ENCODE data around the gene GNLY. TPM values are rescaled to one million over a fixed set of nuclear protein-coding genes. Genes with fewer than 3 reads are reported as not detected.

The GNLY gene
- total RNA-seq: 10 to 100 TPM; 17.4 to 87.8 (median 42.6) TPM
- polyA plus RNA-seq: 10 to 100 TPM; 13.1 to 38.9 (median 31.5) TPM
- long read RNA-seq, donor 1, partial matches to known transcripts: 0 of 5 reads
- long read RNA-seq, donor 1, other reads (novel, unspliced or antisense): 0 of 5 reads
- long read RNA-seq, donor 2, transcript GNLY-201 (5 exons, 846 nt): major isoform, 6 of 6 reads
- long read RNA-seq, donor 2, partial matches to known transcripts: 0 of 6 reads
- long read RNA-seq, donor 2, other reads (novel, unspliced or antisense): 0 of 6 reads

DNA sequence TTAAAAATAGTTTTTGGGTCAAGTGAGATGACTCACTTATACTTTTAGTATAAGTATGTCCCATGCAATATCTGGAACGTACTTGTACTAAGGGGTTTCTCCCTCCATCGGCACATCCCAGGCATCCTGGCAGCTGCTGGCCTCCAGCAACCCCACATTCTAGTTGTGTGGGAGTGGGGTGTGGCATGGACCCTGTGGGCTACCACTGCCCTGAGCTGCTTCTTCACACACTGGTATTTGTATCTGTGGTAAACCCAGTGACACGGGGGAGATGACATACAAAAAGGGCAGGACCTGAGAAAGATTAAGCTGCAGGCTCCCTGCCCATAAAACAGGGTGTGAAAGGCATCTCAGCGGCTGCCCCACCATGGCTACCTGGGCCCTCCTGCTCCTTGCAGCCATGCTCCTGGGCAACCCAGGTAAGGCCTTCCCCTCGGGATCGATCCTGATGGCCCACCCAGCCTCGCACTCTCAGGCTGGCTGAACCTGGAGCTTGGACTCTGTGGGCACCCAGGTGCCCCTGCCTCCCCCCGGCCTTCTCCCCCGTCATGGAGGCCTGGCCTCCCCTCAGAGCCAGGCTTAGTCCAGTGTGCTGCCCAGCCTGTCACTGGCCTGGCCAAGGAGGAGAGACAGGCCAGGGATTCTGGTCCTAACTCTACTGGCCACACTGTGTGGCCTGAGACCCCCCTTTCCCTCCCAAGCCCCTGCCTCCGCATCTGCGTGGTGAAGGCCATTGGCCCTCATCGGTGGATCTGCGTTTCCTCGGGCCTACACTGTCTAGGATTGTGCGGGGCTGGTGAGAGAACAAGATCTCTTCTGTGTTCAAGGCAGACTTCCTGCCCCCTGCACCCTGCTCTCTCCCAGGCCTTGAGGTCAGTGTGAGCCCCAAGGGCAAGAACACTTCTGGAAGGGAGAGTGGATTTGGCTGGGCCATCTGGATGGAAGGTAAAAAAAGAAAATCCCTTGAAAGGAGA lies at the start of gene GNLY:
Gene GNLY (plus strand): TSS at position 307 of the 974 bp plus-strand sequence. CDS start 61 bp downstream, at position 368.
- 80 to 91% (median 86%) methylated on average over 11 to 15 of the region's 15 CpGs for WGBS, 5 donors
- Histone ChIP-seq H3K36me3 (no peaks in the 10 kb centered on the region), H3K4me3 (peak within 1 kb of the TSS in 2 of 8 donors; percentile 12 to 50), H3K27me3 (replicated peaks in 1 of 7) (no peaks in the 10 kb centered on the region), H3K27ac (peak within 1 kb of the TSS in 4 of 8 donors; percentile 7 to 81 (median 68)), H3K9me3 (no peaks in the 10 kb centered on the region), H3K4me1 (peaks cover 0 to 25% (median 0%) of the 10 kb centered on the region in 6 donors)
- DNase-seq: no peak
- TF ChIP-seq POLR2AphosphoS5 (IDR thresholded peaks at IDR 0.05): peak in 1 of 3 donors; percentile 23
- TF ChIP-seq POLR2A (IDR thresholded peaks at IDR 0.05): no peak
- TF ChIP-seq, protein P1, sequence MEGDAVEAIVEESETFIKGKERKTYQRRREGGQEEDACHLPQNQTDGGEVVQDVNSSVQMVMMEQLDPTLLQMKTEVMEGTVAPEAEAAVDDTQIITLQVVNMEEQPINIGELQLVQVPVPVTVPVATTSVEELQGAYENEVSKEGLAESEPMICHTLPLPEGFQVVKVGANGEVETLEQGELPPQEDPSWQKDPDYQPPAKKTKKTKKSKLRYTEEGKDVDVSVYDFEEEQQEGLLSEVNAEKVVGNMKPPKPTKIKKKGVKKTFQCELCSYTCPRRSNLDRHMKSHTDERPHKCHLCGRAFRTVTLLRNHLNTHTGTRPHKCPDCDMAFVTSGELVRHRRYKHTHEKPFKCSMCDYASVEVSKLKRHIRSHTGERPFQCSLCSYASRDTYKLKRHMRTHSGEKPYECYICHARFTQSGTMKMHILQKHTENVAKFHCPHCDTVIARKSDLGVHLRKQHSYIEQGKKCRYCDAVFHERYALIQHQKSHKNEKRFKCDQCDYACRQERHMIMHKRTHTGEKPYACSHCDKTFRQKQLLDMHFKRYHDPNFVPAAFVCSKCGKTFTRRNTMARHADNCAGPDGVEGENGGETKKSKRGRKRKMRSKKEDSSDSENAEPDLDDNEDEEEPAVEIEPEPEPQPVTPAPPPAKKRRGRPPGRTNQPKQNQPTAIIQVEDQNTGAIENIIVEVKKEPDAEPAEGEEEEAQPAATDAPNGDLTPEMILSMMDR (IDR thresholded peaks at IDR 0.05 in 8 of 11, conservative IDR thresholded peaks at IDR 0.05 in 3 of 11): no peak
- intact Hi-C loops (cut with DNase I; ENCODE audit: low total_unique reads): no loop called here

GRCh38 chr2:85644909-85645308 lies 49.2 kb upstream of the GNLY start:
- WGBS, 5 donors: 96 to 99% (median 97%) methylated on average over 8 of the region's 8 CpGs
- intact Hi-C loops (cut with DNase I; ENCODE audit: low total_unique reads): no loop called here
- no peak overlapping the region for H3K27ac ChIP-seq
- DNase-seq: no peak
- H3K27me3 ChIP-seq (replicated peaks in 1 of 7): no peaks in the 10 kb centered on the region
- H3K9me3 ChIP-seq: no peaks in the 10 kb centered on the region
- TF ChIP-seq POLR2AphosphoS5 (IDR thresholded peaks at IDR 0.05) (no peak), POLR2A (IDR thresholded peaks at IDR 0.05) (no peak)
- TF ChIP-seq, protein P1 (IDR thresholded peaks at IDR 0.05 in 8 of 11, conservative IDR thresholded peaks at IDR 0.05 in 3 of 11): no peak
- no peak overlapping the region for H3K4me3 ChIP-seq
- peaks cover 0 to 25% (median 12%) of the 10 kb centered on the region in 6 donors for H3K4me1 ChIP-seq
- peaks cover 12 to 100% (median 100%) of the 10 kb centered on the region in 6 donors for H3K36me3 ChIP-seq

GRCh38 chr2:85646166-85646565 lies 48.0 kb upstream of the GNLY start:
- DNase-seq: no peak
- no peak overlapping the region for H3K27ac ChIP-seq
- H3K4me3 ChIP-seq: no peak overlapping the region
- peaks cover 0 to 25% (median 12%) of the 10 kb centered on the region in 6 donors for H3K4me1 ChIP-seq
- TF ChIP-seq, protein P1 (IDR thresholded peaks at IDR 0.05 in 8 of 11, conservative IDR thresholded peaks at IDR 0.05 in 3 of 11): no peak
- TF ChIP-seq POLR2AphosphoS5 (IDR thresholded peaks at IDR 0.05) (no peak), POLR2A (IDR thresholded peaks at IDR 0.05) (no peak)
- peaks cover 12 to 100% (median 98%) of the 10 kb centered on the region in 6 donors for H3K36me3 ChIP-seq
- 87 to 98% (median 92%) methylated on average over 2 of the region's 2 CpGs for WGBS, 5 donors
- H3K9me3 ChIP-seq: no peaks in the 10 kb centered on the region
- intact Hi-C loops (cut with DNase I; ENCODE audit: low total_unique reads): no loop called here
- H3K27me3 ChIP-seq (replicated peaks in 1 of 7): no peaks in the 10 kb centered on the region

Data from spleen (tissue), 13 donors.